GDM1 (cell line): ENCODE results near the gene PHF11.
"Not testable (repeated sequence)": the region's sequence is repeated elsewhere in the genome, so short reads cannot be mapped to it uniquely, and the experiment has no call there.

Source experiments
- DNase-seq: peaks from one replicate; lab custom pipeline; 2025; lab: John Stamatoyannopoulos, UW

PHF11 gene

GRCh38 chr13:49546561-49546960 is 50.8 kb downstream of the PHF11 start:
- no peak for DNase-seq

DNA sequence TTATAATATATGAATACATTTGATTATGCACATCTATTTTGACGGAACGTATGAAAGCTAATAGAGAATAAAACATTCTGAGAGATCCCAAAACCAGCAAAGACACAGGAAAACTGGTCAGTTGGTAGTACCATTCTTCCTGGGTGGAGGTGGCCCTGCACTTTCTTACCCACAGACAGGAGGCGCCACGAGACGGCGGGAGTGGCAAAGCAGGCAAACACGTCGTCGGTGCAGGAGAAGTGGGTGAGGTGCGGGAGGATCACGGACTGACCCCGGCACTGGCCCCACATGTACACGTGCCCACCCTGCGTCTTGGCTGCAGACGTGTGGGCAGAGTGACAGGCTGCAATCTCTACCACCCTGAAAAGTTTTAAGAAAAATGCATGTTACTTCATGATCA is 53.5 kb downstream of the PHF11 start:
- no peak for DNase-seq

DNA sequence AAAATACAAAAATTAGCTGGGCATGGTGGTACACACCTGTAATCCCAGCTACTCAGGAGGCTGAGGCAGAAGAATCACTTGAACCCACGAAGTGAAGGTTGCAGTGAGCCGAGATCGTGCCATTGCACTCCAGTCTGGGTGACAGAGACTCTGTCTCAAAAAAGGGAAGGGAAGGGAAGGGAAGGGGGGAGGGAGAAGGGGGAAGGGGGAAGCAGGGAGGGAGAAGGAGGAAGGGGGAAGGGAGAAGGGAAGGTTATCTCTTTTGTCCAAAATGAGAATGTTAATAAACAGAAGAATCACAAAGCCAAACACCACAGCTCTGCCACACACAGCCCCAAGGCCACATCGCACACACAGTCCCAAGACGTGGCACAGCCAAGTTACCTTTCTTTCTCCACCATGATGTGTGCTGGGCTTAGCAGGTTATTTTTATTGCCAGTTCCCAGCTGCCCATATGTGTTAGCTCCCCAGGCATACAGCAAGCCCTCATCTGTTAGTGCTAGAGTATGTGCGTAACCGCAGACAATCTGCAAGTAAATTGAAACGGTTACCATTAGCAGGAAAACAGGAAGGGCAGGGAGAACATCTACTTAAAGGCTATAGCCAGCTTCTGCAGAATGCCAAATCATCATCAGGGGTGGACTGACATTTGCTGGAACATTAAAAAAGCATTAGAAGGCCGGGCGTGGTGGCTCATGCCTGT is 55.3 kb downstream of the PHF11 start:
- DNase-seq: no peak

DNA sequence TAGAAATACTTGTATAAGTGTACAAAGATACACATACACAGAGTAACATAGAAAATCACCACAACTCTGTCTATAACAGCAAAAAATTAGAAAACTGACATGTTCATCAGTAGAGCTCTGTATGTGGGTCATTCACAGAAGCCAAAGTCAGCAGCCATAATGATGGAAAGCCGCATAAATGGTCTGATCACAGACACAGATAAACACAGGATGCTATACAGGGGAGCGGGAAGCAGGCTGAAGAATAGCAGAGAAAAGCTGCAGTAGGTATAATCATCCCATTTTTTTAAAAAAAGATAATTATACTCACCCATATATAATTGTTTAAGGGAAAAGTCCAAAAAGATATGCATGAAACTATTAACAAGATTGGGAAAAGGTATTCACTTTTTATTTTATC is 58.1 kb downstream of the PHF11 start:
- DNase-seq: no peak

DNA sequence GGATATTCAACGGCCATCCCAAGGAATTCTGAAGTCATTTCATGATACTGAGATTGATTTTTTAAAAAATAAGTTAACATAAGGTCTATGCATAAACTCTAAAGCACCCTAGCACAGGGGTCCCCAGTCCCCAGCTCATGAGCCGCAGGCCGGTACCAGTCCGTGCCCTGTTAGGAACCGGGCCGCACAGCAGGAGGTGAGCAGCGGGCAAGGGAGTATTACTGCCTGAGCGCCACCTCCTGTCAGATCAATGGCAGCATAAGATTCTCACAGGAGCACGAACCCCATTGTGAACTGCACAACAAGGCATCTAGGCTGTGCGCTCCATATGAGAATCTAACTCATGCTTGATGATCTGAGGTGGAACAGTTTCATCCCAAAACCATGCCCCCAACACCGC is 58.6 kb downstream of the PHF11 start:
- DNase-seq: no peak

DNA sequence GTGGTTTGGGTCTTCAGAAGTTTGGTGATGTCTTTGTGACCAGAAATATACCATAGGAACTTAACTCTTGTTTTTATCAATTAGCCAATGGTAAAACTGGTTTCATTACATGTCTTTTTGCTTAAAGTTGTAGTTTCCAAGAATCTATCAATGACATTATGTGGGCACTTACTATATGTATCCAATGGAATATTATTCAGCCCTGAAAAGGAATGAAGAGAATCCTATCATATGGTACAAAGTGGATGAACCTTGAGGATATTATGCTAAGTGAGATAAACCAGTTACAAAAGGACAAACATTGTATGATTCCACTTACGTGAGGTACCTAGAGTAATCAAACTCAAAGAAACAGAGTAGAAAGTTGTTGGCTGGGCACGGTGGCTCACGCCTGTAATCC is 63.3 kb downstream of the PHF11 start:
- DNase-seq: no peak

DNA sequence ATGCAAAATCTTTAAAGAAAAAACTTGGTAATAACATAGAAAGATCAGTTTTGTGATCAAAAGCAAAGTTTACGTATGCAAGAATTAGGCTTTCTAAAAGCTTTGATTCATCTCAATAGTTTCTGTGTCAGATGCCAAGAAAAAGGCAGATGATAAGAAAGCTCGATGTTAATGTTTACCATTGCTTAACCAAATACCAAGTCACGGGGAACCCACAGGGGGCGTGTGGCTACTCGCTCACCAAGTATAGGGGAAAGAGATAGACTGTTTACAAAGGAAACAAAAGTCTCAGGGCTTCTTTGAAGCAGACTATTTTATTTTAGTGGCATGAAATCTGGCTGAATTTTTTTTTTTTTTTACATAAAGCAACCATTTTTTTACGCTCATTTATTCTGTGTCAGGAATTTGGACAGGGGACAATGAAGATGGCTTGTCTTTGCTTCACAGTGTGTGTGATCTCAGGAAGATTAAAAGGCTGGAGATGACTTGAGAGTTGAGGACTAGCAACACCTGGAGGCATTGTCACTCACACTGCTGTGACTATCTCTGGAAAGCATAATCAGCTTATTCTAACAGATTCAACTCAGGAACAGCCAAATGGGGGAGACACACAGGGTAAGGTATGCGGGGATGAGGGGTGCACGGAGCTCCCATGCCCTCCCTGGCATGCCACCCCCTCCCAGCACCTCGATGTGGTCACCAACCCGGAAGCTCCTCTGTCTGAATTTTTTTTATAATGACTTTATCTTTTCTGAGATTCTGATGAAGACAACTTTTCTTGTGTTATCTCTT is 64.7 kb downstream of the PHF11 start:
- DNase-seq: no peak

GRCh38 chr13:49561062-49561410 is 65.3 kb downstream of the PHF11 start:
- DNase-seq: no peak

- no peak for DNase-seq
Measured at GRCh38 chr13:49563516-49563915, 67.8 kb downstream of the PHF11 start.

- not testable (repeated sequence) for DNase-seq
Measured at GRCh38 chr13:49565461-49565860, 69.7 kb downstream of the PHF11 start.

DNA sequence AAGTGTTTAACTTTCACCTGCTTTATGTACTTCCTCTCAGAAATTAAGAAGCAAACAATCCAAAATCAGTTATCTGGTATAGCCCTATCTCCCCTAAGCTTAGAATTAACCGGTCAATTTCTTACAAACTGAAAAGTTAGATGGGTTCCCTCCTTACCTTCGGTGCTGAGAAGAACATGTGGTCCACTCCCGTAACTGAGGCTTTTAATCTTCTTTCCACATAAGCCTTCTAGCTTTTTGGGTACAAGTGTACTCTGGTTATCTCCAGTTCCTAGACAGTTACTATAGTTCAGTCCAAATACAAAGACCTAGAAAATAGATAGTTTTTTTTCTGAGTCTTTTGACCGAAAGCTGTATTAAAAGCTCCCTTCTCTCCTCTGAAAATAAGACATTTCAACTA is 70.7 kb downstream of the PHF11 start:
- DNase-seq: no peak

DNA sequence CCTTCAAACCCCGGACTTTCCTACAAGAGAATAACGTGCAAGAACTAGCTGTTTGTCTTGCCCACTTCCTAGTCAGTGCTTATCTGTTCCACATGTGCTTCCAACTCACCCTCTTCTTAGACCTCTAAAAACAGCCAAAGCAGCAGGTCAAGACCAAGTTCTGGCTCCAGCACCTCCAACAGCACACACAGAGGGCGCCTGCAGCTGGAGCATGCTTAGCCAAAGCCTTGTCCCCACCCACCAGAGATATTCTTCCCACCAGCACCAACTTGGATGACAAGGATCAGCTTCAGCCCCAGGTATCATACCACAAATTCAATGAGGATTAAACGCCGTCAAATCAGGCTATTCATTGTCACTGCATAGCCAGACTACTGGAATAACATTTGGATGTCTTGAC is 71.7 kb downstream of the PHF11 start:
- no peak for DNase-seq

GRCh38 chr13:49569993-49570689 is 74.4 kb downstream of the PHF11 start:
- no peak for DNase-seq

DNA sequence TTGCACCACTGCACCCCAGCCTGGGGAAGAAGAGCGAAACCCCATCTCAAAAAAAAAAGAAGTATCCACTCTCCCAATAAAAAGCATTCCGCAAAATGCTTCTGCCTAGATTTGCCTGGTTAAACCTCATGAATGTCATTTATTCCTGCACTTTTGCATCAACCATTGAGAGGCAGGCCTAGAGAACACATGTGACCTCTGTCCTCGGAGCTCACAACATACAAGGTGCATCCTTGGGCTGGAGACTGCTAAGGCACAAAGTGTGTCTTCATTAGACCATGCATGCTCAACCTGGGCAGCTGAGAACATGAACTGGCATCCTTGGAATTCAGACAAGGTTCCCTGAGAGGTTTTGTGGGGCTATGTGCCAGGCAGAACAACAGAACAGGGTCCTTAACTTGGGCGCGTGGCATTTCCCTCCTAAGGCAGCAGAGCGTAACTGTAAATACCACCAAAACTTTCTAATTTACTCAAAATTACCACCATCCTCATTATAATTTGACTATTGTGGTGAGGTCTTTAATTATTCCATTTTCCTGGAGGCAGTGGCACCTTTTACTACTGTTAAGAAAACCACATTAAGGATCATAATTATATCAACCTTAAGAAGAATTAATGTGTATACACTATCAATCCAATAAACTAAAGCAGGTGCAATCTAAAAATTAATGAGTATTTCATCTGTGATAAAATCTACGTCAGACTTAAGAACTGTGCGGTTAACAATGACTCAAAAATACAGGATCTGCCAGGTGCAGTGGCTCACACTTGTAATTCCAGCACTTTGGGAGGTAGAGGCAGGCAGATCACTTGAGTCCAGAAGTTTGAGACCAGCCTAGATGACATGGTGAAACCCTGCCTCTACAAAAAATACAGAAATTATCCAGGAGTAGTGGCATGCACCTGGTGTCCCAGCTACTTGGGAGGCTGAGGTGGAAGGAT is 75.8 kb downstream of the PHF11 start:
- no peak for DNase-seq
